Right kidney (tissue), 1 donor: ENCODE measurements around the gene MRC2.

Source experiments
- DNase-seq: peaks from one replicate; pipeline ENCODE4 v3.0.0-alpha.2; 2016

MRC2 gene

GRCh38 chr17:62718429-62718828 is 91.0 kb downstream of the MRC2 start:
- no peak for DNase-seq

DNA sequence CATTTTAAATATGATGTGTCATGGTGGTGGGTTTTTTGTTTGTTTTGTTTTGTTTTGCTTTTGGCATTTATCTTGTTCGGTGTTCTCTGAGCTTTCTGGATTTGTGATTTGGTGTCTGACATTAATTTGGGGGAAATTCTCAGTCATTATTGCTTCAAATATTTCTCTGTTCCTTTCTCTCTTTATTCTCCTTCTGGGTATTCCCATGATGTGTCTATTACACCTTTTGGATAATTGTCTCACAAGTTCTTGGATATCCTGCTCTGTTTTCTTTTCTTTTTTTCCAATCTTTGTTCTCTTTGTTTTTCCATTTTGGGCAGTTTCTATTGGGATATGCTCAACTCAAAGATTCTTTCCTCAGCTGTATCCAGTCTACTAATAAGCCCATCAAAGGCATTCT is 92.1 kb downstream of the MRC2 start:
- no peak for DNase-seq

DNA sequence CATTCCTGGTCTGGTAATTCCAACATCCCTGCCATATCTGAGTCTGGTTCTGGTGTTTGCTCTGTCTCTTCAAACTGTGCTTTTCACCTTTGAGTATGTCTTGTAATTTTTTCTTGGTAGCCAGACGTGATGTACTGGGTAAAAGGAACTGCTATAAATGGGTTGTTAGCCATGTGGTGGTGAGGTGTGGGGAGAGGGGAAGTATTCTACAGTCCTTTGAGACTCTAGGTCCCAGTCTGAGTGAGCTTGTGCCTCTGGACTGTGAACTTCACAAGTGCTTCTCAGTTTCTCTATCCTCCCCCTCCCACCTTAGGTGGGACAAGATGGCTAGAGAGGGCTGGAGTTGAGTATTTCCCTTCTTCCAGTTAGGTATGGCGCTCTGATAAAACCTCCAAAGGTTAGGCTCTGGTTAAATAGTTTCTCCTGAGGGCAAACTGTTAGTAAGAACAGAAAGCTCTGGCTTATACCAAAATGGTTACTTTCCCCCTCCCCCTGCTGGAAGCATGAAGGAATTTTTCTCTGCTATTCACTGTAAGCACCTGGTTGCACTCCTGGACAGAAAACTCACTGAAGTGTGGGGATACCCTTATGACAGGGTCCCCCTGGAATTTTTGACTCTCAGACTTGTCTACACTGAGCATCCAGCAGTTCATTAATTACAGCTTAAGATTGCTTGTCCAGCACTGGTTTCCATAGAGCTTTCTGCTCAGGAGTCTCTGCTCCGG is 92.8 kb downstream of the MRC2 start:
- DNase-seq, result no peak

- no peak for DNase-seq
Measured at GRCh38 chr17:62722625-62723024, 95.2 kb downstream of the MRC2 start.

DNA sequence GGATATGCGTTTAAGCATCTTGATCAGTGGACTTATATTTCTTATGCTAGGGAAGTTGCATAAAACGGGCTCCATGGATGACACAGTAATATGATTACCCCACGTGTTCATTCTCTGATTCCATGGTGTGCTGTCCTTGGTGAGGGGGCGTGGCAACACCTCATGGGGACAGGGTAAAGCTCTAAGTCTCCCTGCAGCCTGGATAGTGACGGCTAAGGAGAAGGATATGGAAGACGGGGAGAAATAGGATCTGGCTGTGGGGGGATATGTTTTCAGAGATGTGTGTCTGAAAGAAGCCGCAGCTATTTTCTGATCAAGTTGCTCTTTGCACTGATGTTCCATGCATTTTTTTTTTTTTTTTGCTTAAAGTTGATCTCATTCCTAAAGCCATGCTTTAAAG is 96.4 kb downstream of the MRC2 start:
- no peak for DNase-seq

- DNase-seq, result no peak
Measured at GRCh38 chr17:62724398-62725146, 97.1 kb downstream of the MRC2 start.

- no peak for DNase-seq
Measured at GRCh38 chr17:62725791-62726249, 98.3 kb downstream of the MRC2 start.

- DNase-seq, result no peak
Measured at GRCh38 chr17:62727916-62728672, 100.6 kb downstream of the MRC2 start.

- no peak for DNase-seq
Measured at GRCh38 chr17:62732125-62732524, 104.7 kb downstream of the MRC2 start.

DNA sequence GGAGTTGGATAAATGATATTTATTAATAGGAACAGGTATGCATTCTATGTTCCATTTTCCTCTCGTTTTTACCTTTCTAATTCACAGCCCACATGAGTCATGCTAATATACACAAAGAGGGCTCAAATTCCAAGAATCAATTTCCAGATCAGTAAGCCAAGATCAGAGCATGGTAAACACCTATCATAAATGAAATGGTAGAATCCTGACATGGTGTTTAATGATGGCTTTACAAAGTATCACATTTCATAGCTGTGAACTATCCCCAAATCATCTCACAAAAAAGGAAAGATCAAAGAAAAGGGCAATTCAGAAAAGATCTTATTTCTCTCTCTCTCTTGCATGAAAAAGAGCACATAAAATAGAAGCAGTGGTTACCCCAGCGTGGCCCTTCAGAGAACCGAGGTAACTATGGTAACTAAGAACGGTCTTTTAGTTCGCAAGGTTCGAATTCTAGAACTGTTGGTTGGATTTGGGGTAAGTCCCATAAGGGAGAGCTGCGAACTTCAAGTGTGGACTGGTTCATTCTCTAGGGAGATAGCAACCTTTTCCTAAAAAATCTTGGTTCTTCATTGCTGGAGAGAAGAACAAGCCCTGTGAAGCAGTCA is 107.7 kb downstream of the MRC2 start:
- DNase-seq, result no peak

DNA sequence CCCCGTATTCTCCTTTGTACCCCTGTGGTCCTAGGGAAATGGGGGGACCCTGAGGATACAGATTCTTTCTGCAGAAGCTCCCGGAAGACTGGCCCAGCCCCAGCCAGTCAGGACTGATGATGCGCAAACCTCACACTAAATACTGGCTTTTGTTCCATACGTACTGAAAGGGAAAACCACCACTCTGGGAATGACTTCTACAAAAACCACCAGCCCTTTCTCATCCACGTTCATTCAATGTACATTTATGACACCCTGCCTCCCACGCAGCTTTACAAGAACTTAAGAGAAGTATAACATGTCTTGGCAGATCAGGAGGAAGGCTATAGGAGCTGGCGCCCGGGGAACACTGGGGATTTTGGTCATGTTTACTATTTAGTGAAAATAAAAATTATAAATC is 110.0 kb downstream of the MRC2 start:
- no peak for DNase-seq

- no peak for DNase-seq
Measured at GRCh38 chr17:62738281-62738680, 110.8 kb downstream of the MRC2 start.

GRCh38 chr17:62739645-62740388 is 112.3 kb downstream of the MRC2 start:
- no peak for DNase-seq

DNA sequence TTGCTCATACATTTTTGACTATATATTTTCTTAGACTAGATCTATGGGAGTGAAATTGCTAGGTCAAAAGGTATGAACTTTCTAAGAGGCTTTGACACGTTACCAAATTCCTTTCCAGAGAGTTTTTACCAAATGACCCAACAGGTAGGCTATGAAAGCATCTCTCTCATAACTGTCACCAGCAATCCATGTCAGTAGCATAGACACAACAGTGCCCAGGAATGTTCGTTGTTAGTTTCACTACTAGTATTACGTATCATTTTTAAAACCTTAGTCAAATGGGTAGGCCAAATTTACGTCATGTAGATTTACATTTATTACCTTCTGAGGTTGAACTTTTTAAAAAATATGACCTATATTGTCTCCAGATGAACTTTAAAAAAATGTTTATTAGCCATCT is 113.8 kb downstream of the MRC2 start:
- no peak for DNase-seq
